Fibroblast of pulmonary artery (primary cell): ENCODE measurements around the gene EZH1.
A peak's percentile ranks its signal among the peaks of the same experiment; 100 is the strongest.

Experiments
- DNase-seq: peaks from one replicate; pipeline ENCODE4 v3.0.0-alpha.2; 2010; ENCODE audit warnings: low read depth
- H3K4me3 ChIP-seq: replicated peaks from 2 replicates; pipeline ENCODE4 v1.5.1; 2011; ENCODE audit warnings: low read depth, mild to moderate bottlenecking, control low read depth, low read length, moderate library complexity
- TF ChIP-seq, protein P1 (sequence below): IDR thresholded peaks from 2 replicates; pipeline ENCODE4 v1.5.1; 2011; ENCODE audit warnings: mild to moderate bottlenecking, control low read depth, low read length, inconsistent platforms; ENCODE audit errors: missing control alignments

EZH1 gene

DNA sequence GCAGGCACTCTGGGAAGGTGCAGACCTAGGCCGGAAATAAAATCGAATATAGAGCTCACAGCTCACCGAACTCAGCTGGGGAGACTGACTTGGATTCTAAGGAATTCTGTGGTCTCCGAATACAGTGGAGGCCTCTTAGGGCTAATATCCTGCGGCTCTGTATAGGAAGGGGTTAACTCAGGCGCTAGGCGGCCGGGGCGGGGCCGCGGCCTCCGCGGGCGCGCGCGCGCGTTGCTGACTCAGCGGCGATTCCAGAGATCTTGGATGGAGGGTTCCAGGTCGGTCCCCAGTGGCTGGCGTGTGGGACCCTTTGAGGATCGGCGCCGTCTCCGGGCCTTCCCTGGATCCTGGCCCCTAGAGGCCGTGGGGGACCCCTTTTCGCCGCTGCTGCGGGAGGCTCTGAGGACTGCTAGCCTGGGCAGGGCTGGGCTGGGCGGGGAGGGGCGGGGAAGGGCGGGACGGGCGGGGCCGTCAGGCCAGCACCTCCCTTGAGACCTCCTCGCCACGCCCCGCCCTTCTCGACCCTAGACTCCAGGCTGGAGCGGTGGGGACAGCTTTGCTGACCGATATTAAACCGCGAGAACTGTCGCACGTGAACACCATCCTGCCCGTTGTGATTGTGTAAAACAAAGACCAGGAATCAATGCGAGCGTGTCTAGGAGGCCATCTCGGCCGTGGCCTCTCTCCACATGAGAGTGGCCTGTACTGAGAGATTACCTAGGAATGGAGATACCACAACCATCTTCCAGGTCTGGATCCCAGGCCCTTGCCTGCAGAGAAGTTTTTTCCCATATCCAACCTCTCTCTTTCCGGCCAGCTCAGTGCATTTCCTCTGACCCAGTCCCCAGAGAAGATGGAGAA lies 66.7 kb downstream of the EZH1 start:
- DNase-seq = peak; percentile 86
- H3K4me3 ChIP-seq = peak overlapping the region; percentile 64

DNA sequence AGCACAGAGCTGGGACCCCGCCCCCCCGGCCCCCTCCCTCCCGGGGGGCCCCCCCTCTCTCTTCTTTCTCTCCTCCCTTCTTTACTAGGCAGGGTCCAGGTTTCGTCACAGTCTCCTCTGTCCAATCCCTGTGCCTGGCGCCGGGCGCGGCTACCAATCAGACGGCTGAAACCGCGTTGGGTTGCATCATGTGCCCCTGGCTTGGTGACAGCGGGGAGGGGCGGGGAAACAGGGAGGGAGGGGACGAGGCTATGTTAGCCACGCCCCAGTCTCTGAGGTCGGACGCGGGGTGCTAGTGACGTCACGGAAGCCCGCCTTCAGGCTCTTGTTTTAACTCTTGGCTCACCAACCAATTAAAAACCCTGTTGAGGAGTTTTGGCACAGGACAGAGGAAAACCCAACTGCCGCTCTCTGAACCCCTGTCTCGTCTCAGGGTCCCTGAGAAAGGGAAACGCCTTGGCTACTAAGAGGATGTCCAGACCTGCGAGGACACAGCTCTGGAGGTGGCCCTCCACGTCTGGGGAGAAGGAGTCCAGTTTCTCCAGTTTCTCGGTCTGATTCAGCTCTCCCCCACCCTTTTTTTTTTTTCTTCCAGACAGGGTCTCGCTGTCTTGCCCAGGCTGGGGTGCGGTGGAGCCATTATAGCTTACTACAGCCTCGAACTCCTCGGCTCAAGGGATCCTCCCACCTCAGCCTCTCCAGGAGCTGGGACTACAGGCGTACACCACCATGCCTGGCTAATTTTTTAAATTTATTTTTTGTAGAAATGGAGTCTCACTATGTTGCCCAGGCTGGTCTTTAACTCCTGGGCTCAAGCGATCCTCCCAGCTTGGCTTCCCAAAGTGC lies 67.6 kb downstream of the EZH1 start:
- TF ChIP-seq, protein P1, sequence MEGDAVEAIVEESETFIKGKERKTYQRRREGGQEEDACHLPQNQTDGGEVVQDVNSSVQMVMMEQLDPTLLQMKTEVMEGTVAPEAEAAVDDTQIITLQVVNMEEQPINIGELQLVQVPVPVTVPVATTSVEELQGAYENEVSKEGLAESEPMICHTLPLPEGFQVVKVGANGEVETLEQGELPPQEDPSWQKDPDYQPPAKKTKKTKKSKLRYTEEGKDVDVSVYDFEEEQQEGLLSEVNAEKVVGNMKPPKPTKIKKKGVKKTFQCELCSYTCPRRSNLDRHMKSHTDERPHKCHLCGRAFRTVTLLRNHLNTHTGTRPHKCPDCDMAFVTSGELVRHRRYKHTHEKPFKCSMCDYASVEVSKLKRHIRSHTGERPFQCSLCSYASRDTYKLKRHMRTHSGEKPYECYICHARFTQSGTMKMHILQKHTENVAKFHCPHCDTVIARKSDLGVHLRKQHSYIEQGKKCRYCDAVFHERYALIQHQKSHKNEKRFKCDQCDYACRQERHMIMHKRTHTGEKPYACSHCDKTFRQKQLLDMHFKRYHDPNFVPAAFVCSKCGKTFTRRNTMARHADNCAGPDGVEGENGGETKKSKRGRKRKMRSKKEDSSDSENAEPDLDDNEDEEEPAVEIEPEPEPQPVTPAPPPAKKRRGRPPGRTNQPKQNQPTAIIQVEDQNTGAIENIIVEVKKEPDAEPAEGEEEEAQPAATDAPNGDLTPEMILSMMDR = no peak
- H3K4me3 ChIP-seq = peak overlapping the region; percentile 91
- peak; percentile 100 for DNase-seq

More for the DNA sequence above, 66.7 kb downstream of the EZH1 start:
- TF ChIP-seq, protein P1 = no peak

DNA sequence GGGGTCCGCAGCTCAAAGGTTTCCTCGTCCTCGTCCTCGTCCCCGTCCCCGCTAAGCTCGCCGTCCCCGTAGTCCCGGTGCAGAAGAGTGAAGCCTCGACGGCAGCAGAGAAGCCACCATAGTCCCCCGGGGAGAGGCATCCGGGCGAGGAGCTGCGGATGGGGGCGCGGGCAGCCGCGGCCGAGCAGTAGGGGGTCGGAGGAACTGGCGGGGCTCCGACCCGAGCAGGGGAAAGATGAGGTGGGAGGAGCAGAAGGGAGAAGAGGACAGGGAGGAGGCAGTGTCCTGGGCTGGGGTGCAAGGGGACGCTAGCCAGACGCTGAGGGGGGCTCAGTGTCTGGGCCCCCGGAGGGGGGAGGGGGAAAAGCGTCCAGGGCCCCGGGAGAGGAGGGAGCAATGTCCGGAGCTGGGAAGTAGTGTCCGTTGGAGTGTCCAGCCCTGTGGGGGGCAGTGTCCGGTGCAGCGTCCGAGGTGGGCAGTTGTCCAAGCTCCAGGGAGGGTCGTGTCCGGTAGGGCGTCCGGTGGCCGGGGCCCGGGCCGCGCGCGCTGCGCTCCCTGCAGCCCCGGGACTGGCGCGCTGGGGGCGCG lies 68.3 kb downstream of the EZH1 start, which contains the start of gene PLEKHH3:
PLEKHH3 (minus strand) TSS at position 571 of the 588 bp plus-strand sequence; CDS start at position 140, 431 bp downstream.
- peak within 1 kb of the TSS; percentile 91 for H3K4me3 ChIP-seq
- TF ChIP-seq, protein P1 = no peak
- no peak for DNase-seq

DNA sequence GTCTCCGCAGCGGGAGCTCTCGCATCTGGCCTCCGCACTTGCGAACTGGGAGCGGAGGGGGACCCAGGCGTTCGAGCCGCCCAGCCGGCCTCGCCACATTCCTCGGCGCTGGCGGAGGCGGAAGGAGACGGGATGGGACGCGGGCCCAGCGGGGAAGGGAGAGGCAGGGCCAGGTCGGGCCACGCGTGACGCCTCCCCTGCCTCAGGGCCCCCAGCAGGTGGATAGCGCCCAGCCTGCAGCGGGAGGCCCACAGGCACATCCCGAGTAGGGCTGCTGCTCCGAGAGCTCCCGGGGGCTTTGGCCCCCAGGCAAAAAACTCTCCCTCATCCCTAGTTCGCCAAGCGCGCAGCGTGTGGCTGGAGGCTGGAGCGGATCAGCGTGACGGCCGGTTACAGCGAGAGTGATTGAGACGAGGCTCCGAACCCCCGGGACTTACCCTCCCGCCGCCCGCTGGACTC lies 68.8 kb downstream of the EZH1 start:
- TF ChIP-seq, protein P1 = no peak
- peak overlapping the region; percentile 91 for H3K4me3 ChIP-seq
- DNase-seq = peak; percentile 49

DNA sequence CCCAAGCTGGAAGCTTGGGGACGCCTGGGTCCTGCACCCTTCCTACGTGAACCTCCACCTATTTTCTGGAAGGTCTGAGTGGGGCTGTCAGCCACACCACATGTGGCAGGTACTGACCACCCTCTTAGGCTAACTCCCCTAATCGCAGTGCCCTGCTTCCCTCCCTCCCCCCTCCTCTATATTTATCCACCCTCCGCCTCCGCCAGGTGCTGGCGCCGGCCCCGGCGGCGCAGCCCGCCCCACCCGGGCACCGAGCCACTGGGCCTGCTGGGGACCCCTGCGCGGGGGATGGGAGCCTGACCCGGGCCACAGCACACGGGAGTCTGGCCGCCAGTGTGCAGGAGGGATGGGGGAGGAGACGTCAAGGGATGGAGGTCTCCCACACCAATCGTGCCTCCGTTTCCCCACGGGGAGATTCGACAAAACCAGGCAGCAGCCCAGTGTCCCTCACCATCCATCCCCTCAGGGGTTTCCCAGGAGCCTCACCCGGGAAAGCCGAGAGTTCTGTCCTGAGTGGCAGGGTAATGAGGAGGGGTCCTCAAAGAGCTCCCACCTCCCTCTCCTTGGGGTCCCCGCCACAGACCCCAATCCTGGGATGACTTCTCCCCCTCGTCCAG lies 69.4 kb downstream of the EZH1 start:
- TF ChIP-seq, protein P1 = no peak
- DNase-seq = no peak
- H3K4me3 ChIP-seq = peak overlapping the region; percentile 91

DNA sequence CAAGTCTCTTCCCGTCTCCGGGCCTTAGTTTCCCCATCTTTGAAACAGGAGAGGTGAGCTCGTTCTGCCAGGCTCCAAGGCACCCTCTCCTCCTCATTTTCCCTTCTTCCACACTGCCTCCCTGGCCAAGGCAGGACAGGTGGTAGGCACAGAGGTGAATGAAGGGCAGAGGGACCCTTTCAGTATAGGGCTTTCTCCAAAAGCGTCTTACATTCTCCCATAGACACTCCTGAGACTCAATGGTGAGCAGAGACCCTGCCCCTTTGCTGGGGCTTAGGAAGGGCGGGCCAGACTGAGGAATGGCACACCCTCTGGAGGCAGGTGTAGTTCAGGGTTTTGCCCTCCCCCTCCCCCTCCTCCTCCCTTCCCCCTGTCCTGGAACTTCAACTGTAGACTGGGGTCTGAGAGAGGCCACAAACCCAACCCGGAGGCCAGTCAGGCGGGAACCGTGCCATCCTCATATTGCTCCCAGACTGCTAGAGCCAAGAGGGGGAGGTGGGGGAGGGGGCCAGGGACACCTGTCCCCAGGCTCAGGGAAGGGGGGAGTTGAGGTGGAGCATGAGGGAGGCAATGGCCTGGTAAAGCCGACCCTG lies 70.0 kb downstream of the EZH1 start:
- no peak for DNase-seq
- TF ChIP-seq, protein P1 = no peak
- H3K4me3 ChIP-seq = peak overlapping the region; percentile 91
